AG08396 (cell line): ENCODE results near the gene RBM20.

Source experiments
- DNase-seq: peaks from one replicate; pipeline ENCODE4 v3.0.0; 2012; ENCODE audit warnings: low spot score, mixed read lengths

Gene RBM20

GRCh38 chr10:110676016-110676415, 31.9 kb downstream of the RBM20 start:
- DNase-seq = no peak

DNA sequence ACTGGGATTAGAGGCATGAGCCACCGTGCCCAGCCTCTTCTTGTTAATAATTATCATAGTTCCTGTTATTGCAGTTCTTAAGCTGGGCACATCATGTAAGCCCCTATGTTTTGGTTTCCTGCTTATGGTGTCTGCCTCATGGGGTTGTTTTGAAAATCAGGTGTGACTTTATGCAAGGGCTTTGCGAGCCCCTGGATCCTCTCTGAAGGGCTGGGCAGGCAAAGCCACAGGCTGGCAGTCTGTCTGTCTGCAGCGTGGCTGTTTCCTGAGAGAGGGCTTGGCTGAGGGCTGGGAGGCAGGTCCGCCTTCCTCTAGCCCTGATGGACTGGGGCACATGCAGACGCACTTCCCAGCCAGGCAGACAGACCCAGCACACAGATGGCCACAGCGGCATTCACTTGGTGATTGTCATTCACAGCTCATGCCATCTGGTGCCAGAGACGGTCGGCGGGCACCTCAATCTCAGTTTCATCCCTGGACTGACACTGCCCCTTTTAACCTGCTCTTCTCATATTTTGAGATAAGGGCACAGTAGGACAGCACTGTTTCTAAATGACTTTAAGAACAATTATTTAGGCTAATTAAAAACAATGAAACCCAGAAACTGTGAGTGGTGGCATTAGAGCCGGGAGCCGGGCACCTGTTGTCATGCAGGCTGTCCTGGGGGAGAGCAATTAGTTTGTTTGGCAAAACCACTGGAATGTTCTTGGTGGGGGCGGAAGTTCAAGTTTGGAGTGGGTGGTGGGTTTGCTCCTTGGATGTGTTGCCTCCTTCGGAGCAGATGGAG, 35.5 kb downstream of the RBM20 start:
- DNase-seq = no peak

- DNase-seq = no peak
These were observed 36.3 kb downstream of the RBM20 start for GRCh38 chr10:110680273-110681020.

GRCh38 chr10:110681023-110681681, 37.0 kb downstream of the RBM20 start:
- DNase-seq = peak; percentile 71

- no peak for DNase-seq
These were observed 38.2 kb downstream of the RBM20 start for GRCh38 chr10:110682348-110682747.

DNA sequence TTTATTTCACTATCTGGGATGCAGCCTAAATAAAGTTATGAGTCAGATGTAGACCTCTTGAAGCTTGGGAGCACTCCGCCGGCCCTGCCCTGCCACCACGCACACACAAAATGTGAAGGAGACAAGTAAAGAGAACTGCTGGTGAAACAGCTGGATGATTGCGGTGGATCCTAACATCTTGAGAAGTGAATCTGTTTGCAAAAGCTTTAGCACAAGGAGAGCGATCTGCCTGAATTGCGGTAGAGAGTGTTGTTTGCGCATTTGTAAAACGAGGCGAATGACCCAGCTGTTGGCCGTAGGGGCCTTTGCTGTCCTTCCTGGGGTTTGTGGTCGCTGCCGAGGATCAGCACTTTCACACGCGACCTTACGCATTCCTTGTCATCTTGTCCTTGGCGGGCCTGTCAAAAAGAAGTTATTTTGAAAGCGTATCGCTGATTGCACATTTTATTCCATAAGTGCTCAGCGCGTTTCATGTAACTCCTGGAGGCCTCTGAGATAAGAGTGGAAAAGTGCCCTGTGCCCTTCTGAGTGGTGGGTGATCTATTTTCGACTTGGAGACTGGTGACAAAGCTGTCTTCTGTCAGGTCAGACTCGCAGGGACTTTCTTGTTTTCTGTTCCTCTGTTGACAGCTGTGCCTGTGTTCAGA, 40.8 kb downstream of the RBM20 start:
- peak; percentile 42 for DNase-seq

- no peak for DNase-seq
These were observed 41.9 kb downstream of the RBM20 start for GRCh38 chr10:110686047-110686446.

DNA sequence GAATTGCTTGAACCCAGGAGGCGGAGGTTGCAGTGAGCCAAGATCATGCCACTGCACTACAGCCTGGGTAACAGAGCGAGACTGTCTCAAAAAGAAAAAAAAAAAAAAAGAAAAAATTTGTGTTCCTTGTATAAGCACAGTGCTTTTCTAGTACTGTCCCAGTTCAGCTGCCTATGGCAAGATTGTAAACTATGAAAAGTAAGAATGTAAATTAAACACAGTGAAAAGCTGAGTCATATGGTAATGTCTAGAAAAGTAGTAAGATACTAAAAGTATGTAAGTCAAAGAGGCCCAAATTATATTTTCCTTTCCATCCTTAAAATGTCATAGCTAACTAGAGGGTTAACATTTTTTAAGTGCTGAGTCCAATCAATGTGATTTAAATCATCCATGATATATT, 42.8 kb downstream of the RBM20 start:
- DNase-seq = no peak

DNA sequence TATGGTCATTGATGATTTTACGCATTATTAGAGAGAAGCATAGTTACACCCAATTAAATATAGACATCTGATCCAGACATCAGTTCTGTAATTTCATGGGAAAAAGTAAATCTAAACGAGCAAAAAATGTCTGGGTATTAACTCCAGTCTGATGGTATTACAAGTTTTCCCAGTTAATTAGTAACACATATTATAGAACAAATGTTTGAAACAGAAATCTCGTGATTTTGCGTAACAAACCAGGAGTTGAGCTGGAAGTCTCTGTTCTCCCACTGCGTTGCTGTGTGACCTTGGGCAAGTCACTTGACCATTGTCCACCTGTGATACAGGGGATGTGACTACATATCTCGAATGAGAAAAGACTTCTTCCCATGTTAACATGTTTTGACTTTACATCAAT, 43.3 kb downstream of the RBM20 start:
- no peak for DNase-seq

- no peak for DNase-seq
These were observed 47.0 kb downstream of the RBM20 start for GRCh38 chr10:110691139-110691538.

GRCh38 chr10:110694263-110694662, 50.1 kb downstream of the RBM20 start:
- DNase-seq = no peak

GRCh38 chr10:110694820-110695538, 50.8 kb downstream of the RBM20 start:
- no peak for DNase-seq

DNA sequence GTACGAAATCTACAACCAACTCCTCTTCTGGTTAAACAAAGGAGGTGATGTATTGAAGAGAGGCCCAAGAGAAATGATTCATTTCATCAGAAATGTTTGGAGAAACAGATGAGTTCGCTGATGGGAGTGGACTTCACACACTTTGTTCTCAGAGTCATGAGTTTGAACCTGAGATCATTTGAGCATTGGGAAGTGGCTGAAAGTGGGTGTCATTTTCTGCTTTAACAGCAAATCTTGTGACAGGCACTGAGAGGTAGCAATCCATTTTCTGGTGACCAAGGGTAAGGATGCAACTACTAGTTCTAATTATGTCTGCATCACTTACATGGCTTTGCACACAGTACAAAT, 51.4 kb downstream of the RBM20 start:
- DNase-seq = no peak

DNA sequence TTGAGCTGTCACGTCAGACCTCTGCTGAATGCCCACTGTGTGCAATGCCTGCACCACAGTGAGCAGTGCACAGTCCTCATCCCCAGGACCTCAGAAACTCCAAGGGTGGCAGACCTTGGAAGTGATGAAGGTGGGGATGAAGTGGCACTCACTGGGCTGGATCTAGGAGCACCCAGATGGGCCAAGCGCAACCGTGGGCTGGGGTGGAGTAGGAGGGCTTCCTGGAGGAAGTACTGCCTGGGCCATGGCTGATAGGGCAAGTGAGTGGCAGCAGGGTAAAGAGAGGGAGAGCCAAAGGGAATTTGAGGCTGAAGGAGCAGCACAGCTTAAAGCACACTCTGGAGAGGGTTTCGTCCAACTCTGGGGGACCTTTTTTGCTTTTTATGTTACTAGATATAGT, 52.3 kb downstream of the RBM20 start:
- no peak for DNase-seq

DNA sequence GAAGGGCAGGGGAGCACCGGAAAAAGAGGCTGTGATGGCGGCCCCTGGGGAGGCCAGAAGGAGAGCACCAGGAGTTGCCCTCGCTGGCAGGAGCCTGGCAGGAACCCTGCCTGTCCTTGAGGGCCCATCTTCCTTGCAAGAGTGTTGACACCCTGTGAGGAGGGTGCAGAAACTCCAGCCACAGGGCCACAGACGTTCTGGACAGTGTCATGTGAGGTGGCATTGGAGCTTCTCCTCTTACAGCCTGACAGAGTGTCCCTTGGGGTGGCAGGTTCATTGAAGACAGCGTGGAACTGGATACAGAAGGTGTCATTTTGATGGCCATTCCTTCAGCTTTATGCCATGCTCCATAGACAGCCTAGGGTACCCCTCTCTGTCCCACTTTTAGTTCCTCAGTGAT, 54.2 kb downstream of the RBM20 start:
- no peak for DNase-seq

DNA sequence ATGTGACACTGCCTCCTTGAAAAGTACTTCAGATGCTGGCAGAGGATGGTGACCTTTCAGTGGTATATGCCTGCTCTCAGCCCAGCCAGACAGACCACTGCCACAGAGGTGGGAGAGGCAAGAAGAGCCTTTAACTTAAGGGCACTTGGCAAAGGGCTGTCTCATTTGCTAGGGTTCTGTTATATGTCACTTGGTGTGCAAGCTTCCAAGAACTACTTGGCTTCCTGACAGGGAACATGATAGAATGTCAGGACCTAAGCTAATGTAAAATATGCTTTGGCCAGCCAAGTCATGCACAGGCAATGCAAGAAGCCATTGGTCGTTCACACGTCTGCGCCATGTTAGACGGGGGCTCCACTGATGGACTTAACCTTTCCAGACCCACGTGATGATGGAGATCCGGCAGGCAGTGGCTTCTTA, 54.7 kb downstream of the RBM20 start:
- DNase-seq = no peak

- no peak for DNase-seq
These were observed 55.8 kb downstream of the RBM20 start for GRCh38 chr10:110699859-110700468.

GRCh38 chr10:110700947-110701616, 56.9 kb downstream of the RBM20 start:
- DNase-seq = no peak

- no peak for DNase-seq
These were observed 57.5 kb downstream of the RBM20 start for GRCh38 chr10:110701617-110701971.

DNA sequence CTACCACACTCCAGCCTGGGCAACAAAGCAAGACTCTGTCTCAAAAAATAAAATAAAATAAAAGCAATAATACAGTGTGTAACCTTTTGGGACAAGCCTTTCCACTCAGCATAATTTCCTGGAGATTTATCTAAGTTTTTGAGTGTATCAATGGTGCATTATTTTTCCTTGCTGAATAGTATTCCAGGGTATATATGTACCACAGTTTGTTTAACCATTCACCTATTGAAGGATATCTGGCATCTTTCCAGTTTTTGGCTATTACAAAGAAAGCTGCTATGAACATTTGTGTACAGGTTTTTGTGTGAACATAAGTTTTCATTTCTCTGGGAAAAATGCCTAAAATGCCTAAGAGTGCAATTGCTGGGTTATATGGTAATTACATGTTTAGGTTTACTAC, 59.9 kb downstream of the RBM20 start:
- no peak for DNase-seq

DNA sequence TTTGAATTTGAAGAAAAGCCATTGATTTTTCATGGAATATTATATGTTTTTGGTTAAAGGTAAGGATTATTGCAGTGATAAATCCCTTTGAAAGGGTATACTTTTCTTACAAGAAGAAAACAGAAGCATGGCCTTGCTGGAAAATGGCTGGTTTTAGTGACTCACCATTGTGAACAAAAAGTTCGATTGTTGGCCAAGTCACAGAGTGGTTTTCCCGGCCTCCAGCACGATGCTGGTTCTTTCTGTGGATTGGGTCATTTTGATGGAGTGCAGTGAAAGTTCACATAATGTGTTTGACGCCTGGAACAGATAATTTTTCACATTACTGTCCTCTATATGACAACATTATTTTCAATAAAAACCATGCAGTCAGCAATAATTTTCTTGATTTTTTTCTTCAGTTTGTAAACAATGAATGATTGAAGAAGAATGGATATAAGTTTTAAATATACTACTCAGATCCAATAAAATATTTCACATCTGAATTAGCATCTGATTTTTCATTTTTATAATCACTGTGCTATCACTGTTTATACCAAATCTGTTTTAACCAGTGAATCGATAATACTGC, 60.9 kb downstream of the RBM20 start:
- DNase-seq = no peak
